ENCODE measurements around the gene CWF19L1.
"Not testable (repeated sequence)": the region's sequence is repeated elsewhere in the genome, so short reads cannot be mapped to it uniquely, and the experiment has no call there.

CWF19L1 gene

GRCh38 chr10:100267239-100268104, at the start of gene CWF19L1:
TSS of gene CWF19L1 (minus strand) at chr10:100267638. CDS start at chr10:100267593, 45 bp downstream.
- peak; percentile 46 for DNase-seq

GRCh38 chr10:100315615-100316014, 48.2 kb upstream of the CWF19L1 start:
- DNase-seq, result no peak

- no peak for DNase-seq
Measured at GRCh38 chr10:100311298-100311697, 43.9 kb upstream of the CWF19L1 start.

DNA sequence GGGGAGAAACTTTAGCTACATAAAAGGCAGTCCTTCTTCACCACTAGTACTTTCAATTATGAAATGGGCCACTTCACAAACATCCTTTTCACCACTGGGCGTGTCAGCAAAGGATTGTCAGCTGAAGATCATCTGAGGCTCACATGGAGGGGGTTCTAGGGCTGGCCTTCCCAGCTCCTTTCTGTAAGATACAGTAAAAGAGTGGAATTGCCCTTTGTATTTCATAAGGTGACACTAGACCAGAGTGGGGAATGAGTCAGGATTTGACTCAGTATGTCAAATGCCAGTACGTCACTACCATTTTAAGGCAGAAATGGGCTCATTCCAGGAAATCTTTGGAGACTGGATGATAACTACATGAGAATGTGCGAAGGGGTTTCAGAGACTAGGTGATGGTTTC, 40.2 kb upstream of the CWF19L1 start:
- no peak for DNase-seq

GRCh38 chr10:100306861-100307260, 39.4 kb upstream of the CWF19L1 start:
- no peak for DNase-seq

GRCh38 chr10:100304414-100304813, 37.0 kb upstream of the CWF19L1 start:
- DNase-seq, result no peak

DNA sequence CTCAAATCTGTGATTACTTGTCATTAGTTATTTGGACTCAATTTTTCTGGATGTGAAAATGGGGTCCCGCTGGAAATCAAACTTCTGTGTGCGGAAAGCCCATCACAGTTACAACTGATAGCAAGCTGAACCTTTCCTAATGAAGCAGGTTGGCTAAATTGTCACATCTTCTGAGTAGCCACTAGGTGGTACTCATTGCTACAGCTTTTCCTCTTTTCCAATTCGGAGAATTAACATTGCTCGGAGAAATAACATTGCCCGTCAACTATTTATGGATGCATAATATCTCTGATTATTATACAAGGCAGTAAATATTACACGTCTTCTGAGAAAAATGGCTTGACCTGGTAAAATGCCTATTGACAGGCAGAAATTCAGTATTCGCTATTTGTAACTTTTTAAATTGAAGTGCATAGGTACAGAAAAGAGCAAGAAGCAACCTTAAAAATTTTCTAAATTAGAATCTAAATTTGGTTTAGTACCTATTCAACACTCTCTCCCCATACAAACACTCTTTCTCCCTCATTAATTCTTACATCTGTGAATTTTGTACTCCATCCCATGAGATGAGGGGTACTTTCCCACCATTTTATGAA, 36.4 kb upstream of the CWF19L1 start:
- peak; percentile 41 for DNase-seq

DNA sequence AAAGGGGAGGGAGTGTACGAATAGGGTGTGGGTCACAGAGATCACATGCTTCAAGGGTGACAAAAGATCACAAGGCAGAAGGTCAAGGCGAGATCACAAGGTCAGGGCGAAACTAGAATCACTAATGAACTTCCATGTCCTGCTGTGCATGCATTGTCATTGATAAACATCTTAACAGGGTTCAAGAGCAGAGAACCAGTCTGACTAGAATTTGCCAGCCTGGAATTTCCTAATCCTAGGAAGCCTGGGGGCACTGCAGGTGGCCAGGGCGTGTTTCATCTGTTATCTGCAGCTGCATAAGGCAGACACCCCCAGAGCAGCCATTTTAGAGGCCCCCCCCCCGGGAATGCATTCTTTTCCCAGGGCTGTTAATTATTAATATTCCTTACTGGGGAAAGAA, 33.7 kb upstream of the CWF19L1 start:
- DNase-seq, result not testable (repeated sequence)

GRCh38 chr10:100297242-100297641, 29.8 kb upstream of the CWF19L1 start:
- no peak for DNase-seq

- no peak for DNase-seq
Measured at GRCh38 chr10:100293066-100293465, 25.6 kb upstream of the CWF19L1 start.

DNA sequence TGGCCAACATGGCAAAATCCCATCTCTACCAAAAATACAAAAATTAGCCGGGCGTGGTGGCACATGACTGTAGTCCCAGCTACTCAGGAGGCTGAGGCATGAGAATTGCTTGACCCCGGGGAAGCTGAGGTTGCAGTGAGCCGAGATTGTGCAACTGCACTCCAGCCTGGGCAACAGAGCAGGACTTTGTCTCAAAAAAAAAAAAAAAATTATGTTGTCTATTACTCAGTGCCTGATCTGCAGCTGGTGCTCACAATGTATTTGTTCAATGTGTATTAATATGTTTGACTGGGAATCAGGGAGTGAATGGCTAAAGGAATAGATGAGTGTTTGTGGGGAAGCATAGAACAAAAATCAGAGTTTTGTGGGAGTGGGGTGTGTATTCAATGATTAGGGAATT, 24.9 kb upstream of the CWF19L1 start:
- not testable (repeated sequence) for DNase-seq

DNA sequence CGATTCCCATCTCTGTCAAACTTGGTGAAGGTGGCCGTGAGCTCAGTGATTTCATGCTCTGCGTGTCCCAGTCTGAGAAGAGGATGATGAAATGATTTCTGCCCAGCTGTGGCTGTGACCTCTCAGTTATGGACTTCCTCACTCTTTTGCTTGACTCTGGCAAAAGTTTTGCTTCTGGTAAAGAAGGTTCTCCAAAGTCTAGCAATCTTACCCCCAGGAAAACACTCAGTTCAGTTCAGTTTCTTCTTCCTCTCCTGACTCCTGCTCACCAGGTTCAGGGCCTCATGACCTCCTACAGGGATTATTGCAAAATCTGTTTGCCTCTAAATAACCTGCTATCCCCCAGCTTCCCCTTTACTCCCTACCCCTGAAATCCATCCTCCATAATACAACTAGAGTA, 23.9 kb upstream of the CWF19L1 start:
- DNase-seq, result no peak

DNA sequence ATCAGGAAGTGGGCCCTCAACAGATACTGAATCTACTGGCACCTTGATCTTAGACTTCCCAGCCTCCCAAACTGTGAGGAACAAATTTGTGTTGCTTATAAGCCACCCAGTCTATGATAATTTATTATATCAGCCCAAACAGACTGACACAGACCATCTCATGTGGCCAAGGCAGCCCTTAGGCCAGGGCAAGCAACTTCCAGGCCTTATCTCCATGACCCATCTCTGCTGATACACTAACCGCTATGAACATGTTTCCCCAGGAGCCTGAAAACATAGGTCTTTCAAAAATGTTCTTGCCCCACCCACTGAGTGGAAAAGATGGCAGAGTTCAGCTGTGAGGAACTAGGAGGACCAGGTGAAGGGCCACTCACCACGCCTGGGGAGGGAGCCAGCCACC, 22.2 kb upstream of the CWF19L1 start:
- DNase-seq, result no peak

DNA sequence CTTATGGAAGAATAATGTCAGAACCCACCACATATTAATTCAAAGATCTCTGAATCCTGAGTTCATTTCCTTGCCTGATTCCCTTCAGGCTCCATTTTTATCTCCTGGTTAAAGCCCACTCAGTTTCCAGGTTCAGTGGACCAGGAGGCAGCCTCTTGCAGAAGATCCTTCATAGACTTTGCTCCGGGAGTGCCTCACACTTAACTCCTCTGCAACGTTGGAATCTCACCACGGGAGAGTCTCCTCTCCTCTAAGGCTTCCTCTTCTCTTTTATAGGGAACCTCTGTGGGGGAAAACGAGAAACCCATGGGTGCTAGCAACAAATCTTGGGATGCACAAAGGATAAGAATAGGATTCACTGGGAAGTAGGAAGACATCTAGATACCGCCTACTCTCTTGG, 20.8 kb upstream of the CWF19L1 start:
- no peak for DNase-seq

GRCh38 chr10:100287756-100288155, 20.3 kb upstream of the CWF19L1 start:
- DNase-seq, result no peak

- DNase-seq, result peak; percentile 35
Measured at GRCh38 chr10:100286051-100287033, 18.9 kb upstream of the CWF19L1 start, which contains the start of gene BLOC1S2. TSS of gene BLOC1S2 (minus strand) at chr10:100286680. CDS start at chr10:100286659, 21 bp downstream.

DNA sequence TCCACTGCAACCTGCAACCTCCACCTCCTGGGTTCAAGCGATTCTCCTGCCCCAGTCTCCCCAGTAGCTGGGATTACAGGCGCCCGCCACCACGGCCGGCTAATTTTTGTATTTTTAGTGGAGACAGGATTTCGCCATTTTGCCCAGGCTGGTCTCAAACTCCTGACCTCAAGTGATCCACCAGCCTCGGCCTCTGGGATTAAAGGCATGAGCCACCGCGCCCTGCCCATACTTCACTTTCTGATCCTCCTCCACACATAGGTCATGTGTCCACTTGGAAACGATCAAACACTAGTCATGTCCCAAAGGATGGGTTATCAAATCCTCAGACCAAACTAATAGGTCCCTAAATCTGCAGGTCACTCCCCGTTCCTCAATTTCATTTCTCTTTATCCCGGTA, 17.9 kb upstream of the CWF19L1 start:
- not testable (repeated sequence) for DNase-seq

DNA sequence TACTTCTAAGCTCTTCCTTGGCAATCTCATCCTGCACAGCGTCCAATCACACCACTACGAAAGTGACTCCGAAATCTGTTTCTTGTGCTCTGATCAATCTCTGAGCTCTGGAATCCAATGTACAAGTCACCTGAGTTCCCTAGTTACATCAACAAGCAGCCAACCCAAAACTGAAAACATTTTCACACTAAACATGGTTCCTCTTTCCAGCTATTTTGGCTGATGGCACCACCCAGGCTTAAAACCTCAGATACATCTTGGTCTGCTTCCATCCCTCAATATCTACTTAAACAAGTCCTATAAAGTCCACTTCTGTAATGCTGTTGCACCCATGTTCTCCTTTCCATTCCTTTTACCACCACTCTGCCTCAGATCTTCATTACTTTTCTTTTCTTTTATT, 15.5 kb upstream of the CWF19L1 start:
- DNase-seq, result no peak

GRCh38 chr10:100276971-100277370, 9.5 kb upstream of the CWF19L1 start:
- not testable (repeated sequence) for DNase-seq

GRCh38 chr10:100265821-100266485, 1.5 kb downstream of the CWF19L1 start:
- no peak for DNase-seq

DNA sequence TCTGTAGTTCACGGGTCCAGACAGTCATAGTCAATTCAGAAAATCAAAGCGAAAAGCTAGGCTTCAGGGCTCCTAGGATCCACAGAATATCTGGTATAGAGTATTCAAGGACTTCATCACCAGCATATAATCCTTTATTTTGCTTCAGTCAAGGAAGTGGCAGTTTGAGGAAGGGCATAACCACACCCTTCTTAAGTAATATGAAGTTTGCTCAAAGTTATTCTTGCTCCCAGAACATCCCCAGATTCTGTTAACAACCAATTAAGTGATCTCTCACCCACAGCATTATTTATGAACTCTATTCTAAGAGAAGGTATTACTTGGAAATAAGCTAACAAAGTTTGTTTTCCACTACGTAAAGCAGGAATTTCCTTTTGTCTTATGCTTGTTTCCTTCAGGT, 13.2 kb downstream of the CWF19L1 start:
- no peak for DNase-seq

DNA sequence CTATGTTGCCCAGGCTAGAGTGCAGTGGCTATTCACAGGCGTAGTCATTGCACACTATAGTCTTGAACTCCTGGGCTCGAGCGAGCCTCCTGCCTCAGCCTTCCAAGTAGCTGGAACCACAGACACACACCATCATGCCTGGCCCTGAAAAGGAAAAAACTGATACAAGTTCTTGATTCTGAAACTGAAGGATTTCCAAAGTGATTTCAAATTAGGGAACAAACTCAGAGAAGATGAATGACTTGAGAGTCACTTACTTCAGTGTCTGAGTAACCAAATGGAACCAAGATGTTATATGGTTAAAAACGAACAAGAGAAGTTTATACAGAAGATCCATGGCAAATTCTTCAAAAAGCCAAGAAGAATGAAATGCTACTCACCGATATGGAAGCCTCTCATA, 14.4 kb downstream of the CWF19L1 start:
- DNase-seq, result no peak

- no peak for DNase-seq
Measured at GRCh38 chr10:100248820-100249219, 18.6 kb downstream of the CWF19L1 start.

Data from COR-L47 (cell line).